ENCODE measurements around the gene CNIH2. TPM values are rescaled to one million over a fixed set of nuclear protein-coding genes. Genes with fewer than 3 reads are reported as not detected.

CNIH2 gene
- total and polyA plus RNA-seq, 9 of the 15 experiments (the other 6 are each of a cell fraction or from before 2014, with no cell fraction given) = 0.26 to 0.89 (median 0.40) TPM; not detected in 4

DNA sequence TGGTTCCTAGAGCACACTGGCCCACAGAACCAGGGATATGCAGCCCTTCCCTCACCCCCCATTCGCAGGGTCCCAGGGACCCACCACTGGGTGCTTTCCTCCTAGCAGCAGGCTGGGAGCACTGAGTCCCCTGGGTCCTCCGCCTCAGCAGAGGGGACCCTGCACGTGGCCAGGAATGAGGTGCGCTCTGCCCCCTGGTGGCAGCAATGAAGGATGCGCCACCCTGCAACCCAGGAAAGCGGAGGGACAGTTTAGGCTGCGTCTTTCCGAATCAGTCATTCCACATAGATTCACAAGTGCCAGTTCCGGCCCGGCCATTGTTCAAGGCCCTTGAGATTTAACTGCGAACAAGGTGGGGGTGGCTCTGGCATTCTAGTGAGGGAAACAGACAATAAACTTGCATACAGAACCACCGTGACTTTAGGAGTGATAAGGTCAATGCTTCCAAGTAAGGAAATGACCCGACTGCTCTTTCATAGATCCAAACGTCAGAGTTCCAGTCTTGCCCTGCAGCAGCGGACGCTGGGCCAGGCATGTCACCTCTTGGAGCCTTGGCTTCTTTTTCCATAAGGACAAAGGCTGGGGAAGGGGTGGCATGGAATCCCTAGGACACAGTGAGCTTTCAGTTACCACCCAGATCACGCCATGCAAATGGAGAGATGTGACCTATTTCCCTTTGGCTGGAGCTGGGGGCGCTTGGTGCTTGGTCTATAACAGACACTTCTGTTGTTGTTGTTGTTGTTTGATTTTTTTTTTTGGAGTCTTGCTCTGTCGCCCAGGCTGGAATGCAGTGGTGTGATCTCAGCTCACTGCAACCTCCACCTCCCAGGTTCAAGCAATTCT, 50.5 kb downstream of the CNIH2 start (continued):
- TF ChIP-seq, protein P1, sequence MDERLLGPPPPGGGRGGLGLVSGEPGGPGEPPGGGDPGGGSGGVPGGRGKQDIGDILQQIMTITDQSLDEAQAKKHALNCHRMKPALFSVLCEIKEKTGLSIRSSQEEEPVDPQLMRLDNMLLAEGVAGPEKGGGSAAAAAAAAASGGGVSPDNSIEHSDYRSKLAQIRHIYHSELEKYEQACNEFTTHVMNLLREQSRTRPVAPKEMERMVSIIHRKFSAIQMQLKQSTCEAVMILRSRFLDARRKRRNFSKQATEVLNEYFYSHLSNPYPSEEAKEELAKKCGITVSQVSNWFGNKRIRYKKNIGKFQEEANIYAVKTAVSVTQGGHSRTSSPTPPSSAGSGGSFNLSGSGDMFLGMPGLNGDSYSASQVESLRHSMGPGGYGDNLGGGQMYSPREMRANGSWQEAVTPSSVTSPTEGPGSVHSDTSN (CRISPR knock-in tag; IDR thresholded peaks at IDR 0.05; ENCODE audit: low read depth) = no peak
- TF ChIP-seq, protein P1 (tag; conservative IDR thresholded peaks at IDR 0.05; ENCODE audit: low read depth) = no peak
- peak; percentile 24; the same call in 1 of the 2 replicates for TF ChIP-seq TCF3 (CRISPR knock-in tag; IDR thresholded peaks at IDR 0.05)
- no peak for TF ChIP-seq HSF4 (CRISPR knock-in tag; IDR thresholded peaks at IDR 0.05; ENCODE audit: borderline replicate concordance)
- TF ChIP-seq NONO (IDR thresholded peaks at IDR 0.05; ENCODE audit: low read depth in 2 of 2, low read length in 1 of 2) = peak in 1 of 2 experiments; percentile 63; a peak in 1 of 4 replicates
- TF ChIP-seq KLF10 (CRISPR knock-in tag; IDR thresholded peaks at IDR 0.05) = no peak
- peak; percentile 48; the same call in 1 of the 2 replicates for TF ChIP-seq KAT7 (CRISPR knock-in tag; IDR thresholded peaks at IDR 0.05; ENCODE audit: borderline replicate concordance)
- TF ChIP-seq SMARCA4 (IDR thresholded peaks at IDR 0.05) = 0 out of 2 replicates have a peak, but pooled peaks have one; percentile 20
- no peak for TF ChIP-seq HNRNPLL (IDR thresholded peaks at IDR 0.05; ENCODE audit: low read depth, low read length, poor library complexity, severe bottlenecking)
- TF ChIP-seq, protein P2, sequence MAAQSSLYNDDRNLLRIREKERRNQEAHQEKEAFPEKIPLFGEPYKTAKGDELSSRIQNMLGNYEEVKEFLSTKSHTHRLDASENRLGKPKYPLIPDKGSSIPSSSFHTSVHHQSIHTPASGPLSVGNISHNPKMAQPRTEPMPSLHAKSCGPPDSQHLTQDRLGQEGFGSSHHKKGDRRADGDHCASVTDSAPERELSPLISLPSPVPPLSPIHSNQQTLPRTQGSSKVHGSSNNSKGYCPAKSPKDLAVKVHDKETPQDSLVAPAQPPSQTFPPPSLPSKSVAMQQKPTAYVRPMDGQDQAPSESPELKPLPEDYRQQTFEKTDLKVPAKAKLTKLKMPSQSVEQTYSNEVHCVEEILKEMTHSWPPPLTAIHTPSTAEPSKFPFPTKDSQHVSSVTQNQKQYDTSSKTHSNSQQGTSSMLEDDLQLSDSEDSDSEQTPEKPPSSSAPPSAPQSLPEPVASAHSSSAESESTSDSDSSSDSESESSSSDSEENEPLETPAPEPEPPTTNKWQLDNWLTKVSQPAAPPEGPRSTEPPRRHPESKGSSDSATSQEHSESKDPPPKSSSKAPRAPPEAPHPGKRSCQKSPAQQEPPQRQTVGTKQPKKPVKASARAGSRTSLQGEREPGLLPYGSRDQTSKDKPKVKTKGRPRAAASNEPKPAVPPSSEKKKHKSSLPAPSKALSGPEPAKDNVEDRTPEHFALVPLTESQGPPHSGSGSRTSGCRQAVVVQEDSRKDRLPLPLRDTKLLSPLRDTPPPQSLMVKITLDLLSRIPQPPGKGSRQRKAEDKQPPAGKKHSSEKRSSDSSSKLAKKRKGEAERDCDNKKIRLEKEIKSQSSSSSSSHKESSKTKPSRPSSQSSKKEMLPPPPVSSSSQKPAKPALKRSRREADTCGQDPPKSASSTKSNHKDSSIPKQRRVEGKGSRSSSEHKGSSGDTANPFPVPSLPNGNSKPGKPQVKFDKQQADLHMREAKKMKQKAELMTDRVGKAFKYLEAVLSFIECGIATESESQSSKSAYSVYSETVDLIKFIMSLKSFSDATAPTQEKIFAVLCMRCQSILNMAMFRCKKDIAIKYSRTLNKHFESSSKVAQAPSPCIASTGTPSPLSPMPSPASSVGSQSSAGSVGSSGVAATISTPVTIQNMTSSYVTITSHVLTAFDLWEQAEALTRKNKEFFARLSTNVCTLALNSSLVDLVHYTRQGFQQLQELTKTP (IDR thresholded peaks at IDR 0.05; ENCODE audit: low read depth in 1 of 2, partially characterized antibody in 2 of 2) = no peak
- TF ChIP-seq CBX8 (IDR thresholded peaks at IDR 0.05; ENCODE audit: borderline replicate concordance, extremely low read depth, low read depth, low read length, poor library complexity, severe bottlenecking) = no peak
- no peak for TF ChIP-seq MCM2 (IDR thresholded peaks at IDR 0.05; ENCODE audit: low read depth)
- TF ChIP-seq TCFL5 (CRISPR knock-in tag; conservative IDR thresholded peaks at IDR 0.05) = no peak
- peak; percentile 90 for TF ChIP-seq BRD9 (IDR thresholded peaks at IDR 0.05; ENCODE audit: low read depth, partially characterized antibody)
- TF ChIP-seq ZNF589 (CRISPR knock-in tag; IDR thresholded peaks at IDR 0.05; ENCODE audit: low read depth) = no peak
- no peak for TF ChIP-seq NFIC (IDR thresholded peaks at IDR 0.05)
- no peak for TF ChIP-seq BCOR (IDR thresholded peaks at IDR 0.05)
- 0 out of 2 replicates have a peak, but pooled peaks have one; percentile 26 for TF ChIP-seq KLF13 (tag; IDR thresholded peaks at IDR 0.05; ENCODE audit: borderline replicate concordance, low read depth)
- TF ChIP-seq ZNF184 (CRISPR knock-in tag; IDR thresholded peaks at IDR 0.05) = no peak
- no peak for TF ChIP-seq HLTF (IDR thresholded peaks at IDR 0.05)
- no peak for TF ChIP-seq POLR3A (IDR thresholded peaks at IDR 0.05; ENCODE audit: borderline replicate concordance, extremely low read depth, insufficient read depth, insufficient read length)

Measured in K562 (cell line).